HEK293T (cell line): ENCODE data around the gene ORC1.

Source experiments
- CTCF ChIA-PET: fragments of 350-600 bp; formaldehyde crosslinking; extraction: SDS; loops from one replicate; lab custom pipeline; 2021; ENCODE audit warnings: antibody characterized with exemption, inconsistent platforms; lab: Yijun Ruan, JAX
- POLR2A ChIA-PET: fragments of 350-600 bp; formaldehyde crosslinking; extraction: SDS; loops from one replicate; lab custom pipeline; 2020; ENCODE audit warnings: antibody characterized with exemption, inconsistent platforms; lab: Yijun Ruan, JAX
- DNase-seq: peaks from one replicate; pipeline ENCODE4 v3.0.0; 2012; ENCODE audit warnings: mixed read lengths; ENCODE audit errors: extremely low spot score
- ARNT ChIP-seq: fragments of 450-650 bp; IDR thresholded peaks from 2 replicates; pipeline ENCODE4 v1.6.1; 2017; ENCODE audit warnings: mild to moderate bottlenecking
- BHLHE40 ChIP-seq: fragments of 450-650 bp; IDR thresholded peaks from 2 replicates; pipeline ENCODE4 v1.6.1; 2016; ENCODE audit warnings: mild to moderate bottlenecking, moderate library complexity, borderline replicate concordance
- CTBP1 ChIP-seq: fragments of 450-650 bp; IDR thresholded peaks from 2 replicates; pipeline ENCODE4 v1.6.1; 2016; ENCODE audit warnings: borderline replicate concordance
- ELF4 ChIP-seq: fragments of 450-650 bp; IDR thresholded peaks from 2 replicates; pipeline ENCODE4 v1.6.1; 2017; ENCODE audit warnings: antibody characterized with exemption
- FOXA1 ChIP-seq: fragments of 450-650 bp; IDR thresholded peaks from 2 replicates; pipeline ENCODE4 v1.6.1; 2016; ENCODE audit warnings: mild to moderate bottlenecking
- FOXK2 ChIP-seq: fragments of 450-650 bp; IDR thresholded peaks from 2 replicates; pipeline ENCODE4 v1.6.1; 2016; ENCODE audit warnings: mild to moderate bottlenecking
- FOXM1 ChIP-seq: fragments of 450-650 bp; IDR thresholded peaks from 2 replicates; pipeline ENCODE4 v1.6.1; 2017; ENCODE audit warnings: mild to moderate bottlenecking, borderline replicate concordance
- HDGF ChIP-seq: fragments of 450-650 bp; IDR thresholded peaks from 2 replicates; pipeline ENCODE4 v1.6.1; 2017; ENCODE audit warnings: antibody characterized with exemption, borderline replicate concordance
- L3MBTL2 ChIP-seq: fragments of 450-650 bp; conservative IDR thresholded peaks from 2 replicates; pipeline ENCODE4 v1.6.1; 2016; ENCODE audit warnings: mild to moderate bottlenecking
- LEF1 ChIP-seq: fragments of 450-650 bp; IDR thresholded peaks from 2 replicates; pipeline ENCODE4 v1.6.1; 2017; ENCODE audit warnings: mild to moderate bottlenecking, borderline replicate concordance
- NFRKB ChIP-seq: fragments of 450-650 bp; IDR thresholded peaks from 2 replicates; pipeline ENCODE4 v1.6.1; 2016; ENCODE audit warnings: mild to moderate bottlenecking, moderate library complexity
- SUZ12 ChIP-seq: fragments of 450-650 bp; IDR thresholded peaks from 2 replicates; pipeline ENCODE4 v1.6.1; 2016; ENCODE audit warnings: mild to moderate bottlenecking
- TARDBP ChIP-seq: fragments of 450-650 bp; IDR thresholded peaks from 2 replicates; pipeline ENCODE4 v1.6.1; 2016
- ZNF384 ChIP-seq: fragments of 450-650 bp; IDR thresholded peaks from 2 replicates; pipeline ENCODE4 v1.6.1; 2016
- TF ChIP-seq, protein P1 (sequence below): fragments of 450-650 bp; IDR thresholded peaks from 2 replicates; pipeline ENCODE4 v1.6.1; 2016

Gene ORC1

DNA sequence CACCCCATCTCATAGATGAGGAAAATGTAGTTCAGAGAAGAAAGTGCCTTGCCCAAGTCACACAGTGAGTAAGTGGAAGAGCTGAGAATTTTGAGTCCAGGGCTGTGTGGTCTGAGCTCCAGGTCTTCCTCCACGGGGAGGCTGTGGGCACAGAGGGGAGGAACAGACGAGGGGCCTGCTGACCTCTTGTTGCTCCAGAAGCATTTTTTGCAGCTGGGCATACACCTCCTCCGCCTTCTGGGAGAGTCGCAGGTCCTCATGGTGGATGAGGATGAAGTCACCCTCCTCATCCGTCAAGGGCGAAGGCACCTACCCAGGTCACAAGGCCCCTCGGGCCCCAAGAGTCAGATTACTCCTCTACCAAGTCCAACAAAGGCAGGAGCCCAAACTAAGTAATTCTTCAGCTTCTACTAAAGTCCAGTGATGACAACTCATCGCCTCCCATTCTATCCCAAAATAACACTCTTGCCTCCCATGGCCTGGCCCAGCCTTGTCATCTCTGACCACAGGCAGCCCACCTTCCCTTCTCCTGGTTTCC is 47.3 kb downstream of the ORC1 start:
- no peak for TF ChIP-seq ZNF384
- ChIA-PET CTCF (no interaction called here), POLR2A (interaction anchor here (1.3 kb wide), 1 partner anchor 8 kb away, joined by 3 read pairs; no protein-coding TSS in a partner anchor)
- no peak for DNase-seq

DNA sequence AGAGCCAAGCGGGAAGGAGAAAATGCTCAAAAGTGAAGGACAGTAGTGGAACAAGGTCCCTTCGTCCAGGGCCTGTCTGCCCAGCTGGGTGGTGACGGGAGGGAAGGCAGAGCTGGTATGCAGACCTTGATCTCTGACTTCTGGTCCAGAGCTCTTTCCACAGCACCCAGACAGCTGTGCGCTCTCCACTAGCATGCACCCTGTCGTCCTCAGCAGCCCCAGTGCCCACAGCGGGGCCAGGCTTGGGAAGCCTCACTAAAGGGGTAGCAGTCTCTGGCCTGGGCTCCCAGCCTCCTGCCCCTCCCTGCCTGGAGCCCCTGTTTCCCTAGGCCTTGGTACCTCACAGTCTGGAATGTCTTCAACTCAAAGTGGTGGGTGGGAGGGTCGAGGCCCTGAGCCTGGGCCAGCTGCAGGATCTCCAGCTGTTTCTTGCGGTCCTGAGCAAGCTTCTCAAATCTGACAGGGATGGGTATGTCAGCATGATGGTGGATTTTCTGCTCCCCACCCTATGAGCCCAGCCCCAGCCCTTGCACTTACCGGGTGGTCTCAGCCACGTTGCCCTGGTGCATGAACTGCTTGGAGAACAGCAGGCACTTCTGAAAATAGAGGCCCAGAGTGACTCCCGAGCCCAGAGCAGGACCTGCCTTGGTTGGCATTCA is 48.2 kb downstream of the ORC1 start:
- ChIA-PET POLR2A (interaction anchor here (1.3 kb wide), 1 partner anchor 9 kb away, joined by 3 read pairs; no protein-coding TSS in a partner anchor), CTCF (no interaction called here)
- no peak for DNase-seq
- TF ChIP-seq, protein P1, sequence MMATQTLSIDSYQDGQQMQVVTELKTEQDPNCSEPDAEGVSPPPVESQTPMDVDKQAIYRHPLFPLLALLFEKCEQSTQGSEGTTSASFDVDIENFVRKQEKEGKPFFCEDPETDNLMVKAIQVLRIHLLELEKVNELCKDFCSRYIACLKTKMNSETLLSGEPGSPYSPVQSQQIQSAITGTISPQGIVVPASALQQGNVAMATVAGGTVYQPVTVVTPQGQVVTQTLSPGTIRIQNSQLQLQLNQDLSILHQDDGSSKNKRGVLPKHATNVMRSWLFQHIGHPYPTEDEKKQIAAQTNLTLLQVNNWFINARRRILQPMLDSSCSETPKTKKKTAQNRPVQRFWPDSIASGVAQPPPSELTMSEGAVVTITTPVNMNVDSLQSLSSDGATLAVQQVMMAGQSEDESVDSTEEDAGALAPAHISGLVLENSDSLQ: no peak
- TF ChIP-seq FOXK2 (no peak), LEF1 (no peak)

DNA sequence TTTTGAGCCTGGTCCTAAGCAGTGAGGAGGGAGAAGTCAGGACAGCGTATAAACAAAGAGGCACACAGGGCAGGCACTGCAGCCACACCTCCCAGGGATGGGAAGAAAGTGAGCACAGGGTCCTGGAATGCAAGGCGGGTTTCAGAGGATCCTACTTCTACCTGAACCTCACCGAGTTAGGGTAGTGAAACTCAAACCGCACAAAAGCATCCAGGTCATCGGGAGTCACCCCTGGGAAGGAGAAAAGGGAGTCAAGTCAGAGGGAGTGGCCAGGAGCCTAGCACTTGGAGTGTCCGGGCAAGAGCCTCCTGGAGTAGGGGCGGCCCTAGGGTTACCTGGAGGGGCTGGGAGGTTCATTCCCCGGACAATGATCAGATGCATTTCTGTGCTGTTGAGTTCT is 48.8 kb downstream of the ORC1 start:
- ChIA-PET POLR2A (no interaction called here), CTCF (no interaction called here)
- DNase-seq: no peak
- TF ChIP-seq FOXK2 (no peak), HDGF (no peak), ARNT (no peak), CTBP1 (no peak), ELF4 (no peak)

DNA sequence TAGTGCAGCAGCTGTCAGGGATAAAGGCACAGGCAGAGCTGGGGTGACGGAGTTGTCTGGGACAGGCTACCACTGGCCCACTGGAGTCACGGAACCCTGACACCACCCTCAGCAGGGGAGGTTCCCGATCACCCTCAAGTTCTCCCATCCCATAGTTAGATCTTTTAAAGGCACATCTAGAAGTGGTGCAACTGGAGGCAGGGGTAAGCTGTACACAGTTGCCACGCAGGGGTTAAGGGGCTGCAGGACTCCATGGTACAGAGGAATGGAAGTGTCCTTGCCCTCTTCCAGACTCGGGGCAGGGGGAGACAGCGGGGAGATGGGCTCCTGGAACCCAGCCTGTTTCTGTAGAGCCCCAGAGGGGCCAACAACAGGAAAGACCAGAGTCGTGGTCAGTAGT is 51.5 kb downstream of the ORC1 start:
- CTCF ChIA-PET: no interaction called here
- POLR2A ChIA-PET: no interaction called here
- TF ChIP-seq FOXA1: no peak
- TF ChIP-seq LEF1: no peak
- no peak for TF ChIP-seq NFRKB
- no peak for TF ChIP-seq FOXM1
- no peak for TF ChIP-seq FOXK2
- no peak for TF ChIP-seq SUZ12
- TF ChIP-seq L3MBTL2: no peak
- TF ChIP-seq HDGF: no peak
- TF ChIP-seq BHLHE40: no peak
- no peak for TF ChIP-seq ARNT
- no peak for TF ChIP-seq ZNF384
- DNase-seq: no peak

DNA sequence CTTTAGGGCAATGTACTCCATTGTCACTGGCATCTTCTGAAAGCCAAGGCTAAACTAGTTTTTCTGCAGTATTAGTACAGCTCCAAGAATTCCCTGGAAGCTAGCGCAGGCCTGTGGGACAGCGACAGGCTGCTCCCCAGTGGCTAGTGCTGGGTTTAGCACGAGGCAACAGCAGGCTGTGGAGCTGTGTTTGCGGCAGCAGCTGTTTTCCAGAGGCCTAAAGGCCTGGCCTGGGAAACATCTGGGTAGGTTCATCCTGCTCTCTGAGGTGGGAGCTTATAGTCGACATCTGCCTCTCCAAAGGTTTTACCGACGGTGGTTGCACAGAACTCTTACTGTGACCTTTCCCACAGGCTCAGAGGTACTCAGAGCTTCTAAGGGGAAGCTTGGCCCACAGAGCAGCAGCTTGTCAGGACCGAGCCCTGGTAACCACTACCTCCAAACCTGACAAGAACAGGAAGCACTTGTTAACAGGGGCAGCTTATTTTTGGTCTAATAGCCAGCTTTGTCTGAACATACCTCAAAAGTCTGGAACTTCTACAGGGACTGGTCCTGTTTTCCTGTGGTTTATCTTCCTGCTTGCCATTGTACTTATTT is 55.4 kb downstream of the ORC1 start:
- DNase-seq: peak; percentile 45
- TF ChIP-seq BHLHE40 (no peak), NFRKB (no peak), CTBP1 (no peak), FOXK2 (no peak), FOXA1 (no peak)
- TF ChIP-seq, protein P1: no peak
- ChIA-PET POLR2A (interaction anchor here (0.9 kb wide), 1 partner anchor 293 kb away, joined by 4 read pairs; the partner anchor contains the start of genes BTF3L4 and TXNDC12), CTCF (no interaction called here)

DNA sequence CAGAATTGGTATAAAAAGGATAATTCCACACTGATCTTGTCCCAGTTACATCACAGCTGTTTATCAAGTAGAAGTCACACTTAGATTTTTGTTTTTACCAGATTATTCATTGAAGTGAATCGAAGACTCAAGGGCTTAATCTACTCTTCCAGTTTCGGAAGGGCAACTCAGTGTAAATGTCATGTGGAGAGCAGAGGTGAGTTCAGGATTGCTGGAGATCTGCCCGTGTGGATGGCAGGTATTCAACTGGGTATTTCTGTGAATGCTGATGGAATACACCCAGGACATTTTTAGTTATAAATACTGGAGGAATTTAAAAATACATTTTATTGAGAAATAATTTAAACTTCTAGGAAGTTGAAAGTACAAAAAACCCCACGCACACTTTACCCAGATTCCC is 57.6 kb downstream of the ORC1 start:
- TF ChIP-seq FOXA1 (no peak), L3MBTL2 (no peak), ARNT (no peak), SUZ12 (no peak), HDGF (no peak), ELF4 (no peak), FOXK2 (no peak), CTBP1 (no peak), TARDBP (no peak)
- TF ChIP-seq, protein P1: no peak
- CTCF ChIA-PET: no interaction called here
- DNase-seq: no peak
- POLR2A ChIA-PET: no interaction called here

DNA sequence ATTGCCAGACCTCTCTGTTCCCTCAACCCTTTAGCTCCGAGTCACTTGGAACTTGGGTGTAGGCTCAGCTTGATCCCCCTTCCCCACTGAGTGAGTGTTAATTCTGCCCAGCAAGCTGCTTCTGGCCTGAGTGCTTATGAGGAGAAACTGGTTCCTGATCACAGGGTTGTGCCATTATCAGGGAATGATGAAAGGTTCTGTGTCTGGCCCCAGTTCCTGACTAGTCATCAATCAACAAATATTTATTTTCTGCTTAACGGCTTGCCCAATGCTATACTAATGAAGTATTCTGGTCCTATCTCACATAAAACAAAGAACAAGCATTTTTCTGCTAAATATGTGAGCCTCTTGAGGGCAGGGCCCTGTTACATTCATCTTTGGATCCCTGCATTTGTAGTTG is 59.0 kb downstream of the ORC1 start:
- DNase-seq: no peak
- TF ChIP-seq ELF4 (no peak), FOXM1 (no peak), LEF1 (no peak), CTBP1 (no peak), TARDBP (no peak), HDGF (no peak), BHLHE40 (no peak), FOXA1 (no peak)
- TF ChIP-seq, protein P1: no peak
- ChIA-PET POLR2A (interaction anchor here (1.5 kb wide), 1 partner anchor 9 kb away, joined by 4 read pairs; no protein-coding TSS in a partner anchor), CTCF (no interaction called here)
